OCI-LY7 (cell line): ENCODE results near the gene FADS6. TPM values are rescaled to one million over a fixed set of nuclear protein-coding genes. Genes with fewer than 3 reads are reported as not detected.
"Not testable (repeated sequence)": the region's sequence is repeated elsewhere in the genome, so short reads cannot be mapped to it uniquely, and the experiment has no call there.

Source experiments
- BruUV-seq: library from RNA; stranded (reverse); fragments of 400-500 nt; replicated peaks from 2 replicates; lab custom pipeline; 2021; lab: Mats Ljungman, UMichigan
- CTCF ChIA-PET: fragments of 300-600 bp; sonication (Branson Sonifier 250); formaldehyde crosslinking; loops from one replicate; lab custom pipeline; 2022; ENCODE audit warnings: antibody characterized with exemption; ENCODE audit not compliant: unreplicated experiment; lab: Charles Lee
- POLR2A ChIA-PET: fragments of 300-600 bp; sonication (Branson Sonifier 250); formaldehyde crosslinking; loops from one replicate; lab custom pipeline; 2022; ENCODE audit warnings: antibody characterized with exemption; lab: Charles Lee
- DNase-seq: peaks from one replicate; pipeline ENCODE4 v3.0.0-alpha.2; 2015; ENCODE audit warnings: low spot score
- H2AFZ ChIP-seq: fragments of 200-600 bp; sonication (generic), shearing (Covaris generic); 2 replicates; pipeline ENCODE4 v1.6.1; 2014; ENCODE audit warnings: mild to moderate bottlenecking, antibody characterized with exemption, low read length, moderate library complexity
- H3K27ac ChIP-seq: fragments of 200-600 bp; sonication (generic); 2 replicates; pipeline ENCODE4 v1.5.1; 2014; ENCODE audit warnings: mixed run types, low read depth, mild to moderate bottlenecking, moderate library complexity, low read length, inconsistent platforms; ENCODE audit not compliant: poor library complexity, severe bottlenecking
- H3K36me3 ChIP-seq: fragments of 200-600 bp; sonication (generic); 2 replicates; pipeline ENCODE4 v1.6.1; 2014; ENCODE audit warnings: mild to moderate bottlenecking, antibody characterized with exemption, low read length, moderate library complexity, mixed read lengths; ENCODE audit not compliant: insufficient read depth
- H3K4me1 ChIP-seq: fragments of 200-600 bp; sonication (generic); 2 replicates; pipeline ENCODE4 v1.5.1; 2014; ENCODE audit warnings: mild to moderate bottlenecking, low read length; ENCODE audit not compliant: insufficient read depth, poor library complexity, severe bottlenecking
- H3K4me2 ChIP-seq: fragments of 200-600 bp; sonication (generic); 2 replicates; pipeline ENCODE4 v1.6.1; 2014; ENCODE audit warnings: mild to moderate bottlenecking, low read length
- H3K4me3 ChIP-seq: fragments of 200-600 bp; sonication (generic); 2 replicates; pipeline ENCODE4 v1.5.1; 2014; ENCODE audit warnings: mild to moderate bottlenecking, low read depth, low read length; ENCODE audit not compliant: poor library complexity, severe bottlenecking
- H3K79me2 ChIP-seq: fragments of 200-600 bp; sonication (generic); 2 replicates; pipeline ENCODE4 v1.6.1; 2016; ENCODE audit warnings: low read depth, mild to moderate bottlenecking, low read length, moderate library complexity, mixed read lengths; ENCODE audit not compliant: insufficient read depth
- H3K9me2 ChIP-seq: fragments of 200-600 bp; sonication (generic); 2 replicates; pipeline ENCODE4 v1.6.1; 2016; ENCODE audit warnings: mild to moderate bottlenecking, low read length, mixed read lengths; ENCODE audit not compliant: insufficient read depth
- H3K9me3 ChIP-seq: fragments of 200-600 bp; sonication (generic); 2 replicates; pipeline ENCODE4 v1.6.1; 2014; ENCODE audit warnings: mild to moderate bottlenecking, mixed run types, low read length, mixed read lengths
- H4K20me1 ChIP-seq: fragments of 200-600 bp; sonication (generic); 2 replicates; pipeline ENCODE4 v1.6.1; 2014; ENCODE audit warnings: mild to moderate bottlenecking, antibody characterized with exemption, low read length, moderate library complexity, mixed read lengths; ENCODE audit not compliant: insufficient read depth
- EZH2phosphoT487 ChIP-seq: fragments of 200-600 bp; sonication (generic); IDR thresholded peaks from 2 replicates; pipeline ENCODE4 v1.6.1; 2018; ENCODE audit warnings: low read depth, borderline replicate concordance, mild to moderate bottlenecking, mixed run types, antibody characterized with exemption, low read length, moderate library complexity, mixed read lengths
- intact Hi-C: fragments of 100-400 bp; cut with micrococcal nuclease; formaldehyde crosslinking; loops from one replicate; pipeline ENCODE4 v1.10.0; 2022; ENCODE audit not compliant: unreplicated experiment
- total RNA-seq, 2 experiments: library from RNA; depleted of rRNA in 1 of 2; stranded (reverse); fragments of >200 nt in 1 of 2; shearing (Covaris generic) in 1 of 2; gene quantifications; 2 replicates each; pipeline ENCODE4 v1.2.3, GENCODE V29; 2014 to 2022
- TF ChIP-seq, protein P1 (sequence below): fragments of 200-600 bp; sonication (generic); conservative IDR thresholded peaks from 2 replicates; pipeline ENCODE4 v1.5.1; 2014; ENCODE audit warnings: mild to moderate bottlenecking, antibody characterized with exemption, low read length, moderate library complexity, mixed read lengths

The FADS6 gene
- total RNA-seq, 2 experiments from 2014 or later, result not detected

DNA sequence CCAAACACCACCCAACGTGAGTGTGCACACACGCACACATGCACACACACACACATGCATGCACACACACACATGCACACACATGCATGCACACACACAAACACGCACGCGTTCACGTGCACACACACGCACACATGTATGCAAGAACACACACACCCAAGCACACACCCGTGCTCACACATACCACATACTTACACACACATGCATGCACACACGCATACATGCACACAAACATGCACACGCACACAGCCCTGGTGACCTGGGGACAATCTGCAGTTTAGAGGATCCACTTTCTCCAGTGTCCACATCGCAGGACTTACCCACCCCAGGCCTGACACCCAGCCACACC lies 23.4 kb upstream of the FADS6 start:
- POLR2A ChIA-PET, result no interaction called here
- Histone ChIP-seq H3K4me1 (no peaks in the 10 kb centered on the region), H3K4me3 (no peak overlapping the region), H4K20me1 (no peaks in the 10 kb centered on the region), H3K9me2 (no peaks in the 10 kb centered on the region), H3K79me2 (no peaks in the 10 kb centered on the region), H3K27ac (no peak overlapping the region), H2AFZ (no peak overlapping the region), H3K36me3 (no peaks in the 10 kb centered on the region), H3K9me3 (no peaks in the 10 kb centered on the region), H3K4me2 (no peak overlapping the region)
- intact Hi-C loops, result no loop called here
- no TSS peak for BruUV-seq
- TF ChIP-seq, protein P1, sequence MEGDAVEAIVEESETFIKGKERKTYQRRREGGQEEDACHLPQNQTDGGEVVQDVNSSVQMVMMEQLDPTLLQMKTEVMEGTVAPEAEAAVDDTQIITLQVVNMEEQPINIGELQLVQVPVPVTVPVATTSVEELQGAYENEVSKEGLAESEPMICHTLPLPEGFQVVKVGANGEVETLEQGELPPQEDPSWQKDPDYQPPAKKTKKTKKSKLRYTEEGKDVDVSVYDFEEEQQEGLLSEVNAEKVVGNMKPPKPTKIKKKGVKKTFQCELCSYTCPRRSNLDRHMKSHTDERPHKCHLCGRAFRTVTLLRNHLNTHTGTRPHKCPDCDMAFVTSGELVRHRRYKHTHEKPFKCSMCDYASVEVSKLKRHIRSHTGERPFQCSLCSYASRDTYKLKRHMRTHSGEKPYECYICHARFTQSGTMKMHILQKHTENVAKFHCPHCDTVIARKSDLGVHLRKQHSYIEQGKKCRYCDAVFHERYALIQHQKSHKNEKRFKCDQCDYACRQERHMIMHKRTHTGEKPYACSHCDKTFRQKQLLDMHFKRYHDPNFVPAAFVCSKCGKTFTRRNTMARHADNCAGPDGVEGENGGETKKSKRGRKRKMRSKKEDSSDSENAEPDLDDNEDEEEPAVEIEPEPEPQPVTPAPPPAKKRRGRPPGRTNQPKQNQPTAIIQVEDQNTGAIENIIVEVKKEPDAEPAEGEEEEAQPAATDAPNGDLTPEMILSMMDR, result no peak
- no peak for TF ChIP-seq EZH2phosphoT487
- DNase-seq, result no peak
- CTCF ChIA-PET, result no interaction called here

DNA sequence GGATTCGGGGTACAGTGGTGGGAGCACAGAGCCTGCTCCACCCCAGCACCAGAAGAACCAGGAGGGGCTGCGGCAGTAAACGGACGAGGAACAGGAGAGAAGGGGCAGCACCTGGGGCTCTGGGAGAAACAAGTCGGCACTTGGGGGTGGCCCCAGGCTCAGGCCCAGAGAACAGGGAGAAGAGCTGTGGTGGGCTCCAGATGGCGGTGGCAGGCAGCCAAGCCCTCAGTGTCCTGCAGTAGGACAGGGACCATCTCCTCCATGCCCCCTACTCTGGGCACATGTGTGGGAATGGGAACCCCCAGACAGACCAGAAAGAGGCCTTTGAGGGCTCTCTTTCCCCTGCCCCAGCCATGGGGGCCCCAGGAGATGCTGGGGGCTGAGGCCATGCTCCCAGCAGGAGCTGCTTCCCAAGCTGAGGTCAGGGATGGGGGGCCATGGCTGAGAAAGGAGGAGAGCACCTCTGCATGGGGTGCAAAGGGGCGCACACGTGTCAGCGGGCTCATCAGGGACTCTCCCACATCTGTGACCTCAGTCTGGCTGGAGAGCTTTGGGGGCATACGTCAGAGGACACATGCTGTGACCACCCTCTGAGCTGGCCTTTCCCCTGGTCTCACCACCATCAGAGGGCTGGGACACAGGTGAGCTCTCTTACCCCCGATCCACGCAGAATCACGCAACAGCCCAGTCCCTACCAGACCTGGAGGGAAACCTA lies 22.9 kb upstream of the FADS6 start:
- ChIA-PET CTCF (no interaction called here), POLR2A (interaction anchor here (0.5 kb wide), 1 partner anchor 17 kb away, joined by 7 read pairs; no protein-coding TSS in a partner anchor)

DNA sequence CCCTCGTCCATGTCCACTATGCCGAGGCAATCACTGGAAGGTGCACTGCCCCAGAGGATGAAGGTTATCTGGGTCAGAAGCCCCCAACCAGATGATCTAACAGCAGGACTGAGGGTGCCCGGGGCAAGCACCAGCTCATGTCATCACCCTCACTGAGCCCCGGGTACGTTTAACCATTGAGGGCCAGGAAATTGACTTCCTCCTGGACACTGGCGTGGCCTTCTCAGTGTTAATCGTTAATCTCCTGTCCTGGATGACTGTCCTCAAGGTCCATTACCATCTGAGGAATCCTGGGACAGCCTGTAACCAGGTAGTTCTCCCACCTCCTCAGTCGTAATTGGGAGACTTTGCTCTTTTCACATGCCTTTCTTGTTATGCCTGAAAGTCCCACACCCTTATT lies 18.0 kb upstream of the FADS6 start:
- H4K20me1 ChIP-seq, intact Hi-C loops, H3K9me3 ChIP-seq, CTCF ChIA-PET, H2AFZ ChIP-seq, BruUV-seq, H3K79me2 ChIP-seq, H3K9me2 ChIP-seq, H3K27ac ChIP-seq, POLR2A ChIA-PET, H3K4me2 ChIP-seq, H3K4me3 ChIP-seq, H3K4me1 ChIP-seq, H3K36me3 ChIP-seq, DNase-seq: not testable (repeated sequence)

More for the DNA sequence above, 22.9 kb upstream of the FADS6 start:
- H3K36me3 ChIP-seq, result no peaks in the 10 kb centered on the region
- no peaks in the 10 kb centered on the region for H3K79me2 ChIP-seq
- H2AFZ ChIP-seq, result no peak overlapping the region
- no peak overlapping the region for H3K4me2 ChIP-seq
- no peak for DNase-seq
- intact Hi-C loops, result no loop called here
- no TSS peak for BruUV-seq
- H3K4me3 ChIP-seq, result no peak overlapping the region
- no peaks in the 10 kb centered on the region for H3K9me2 ChIP-seq
- H3K9me3 ChIP-seq, result no peaks in the 10 kb centered on the region
- no peaks in the 10 kb centered on the region for H3K4me1 ChIP-seq
- no peak for TF ChIP-seq EZH2phosphoT487
- TF ChIP-seq, protein P1, result no peak
- no peak overlapping the region for H3K27ac ChIP-seq
- no peaks in the 10 kb centered on the region for H4K20me1 ChIP-seq

DNA sequence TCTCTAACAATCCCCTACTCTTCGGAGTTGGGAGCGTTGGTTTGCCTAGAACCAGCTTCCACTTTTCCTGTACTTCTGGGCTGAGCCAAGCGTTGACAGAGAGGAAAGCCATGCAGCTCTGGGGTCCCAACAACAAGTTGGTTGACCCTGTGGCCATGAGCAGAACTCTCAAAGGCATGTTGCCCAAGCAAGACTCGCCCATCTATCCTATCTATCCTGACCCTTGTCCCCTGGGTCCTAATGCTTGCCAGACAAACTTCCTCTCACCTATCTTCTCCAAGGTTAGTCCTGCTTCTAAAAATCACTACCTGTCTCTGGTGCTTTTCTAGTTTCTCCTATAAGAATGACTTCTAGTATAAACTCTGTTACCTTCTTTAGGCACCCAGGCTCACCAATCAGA lies 15.7 kb upstream of the FADS6 start:
- H2AFZ ChIP-seq, POLR2A ChIA-PET, H3K4me1 ChIP-seq, CTCF ChIA-PET, BruUV-seq, H3K36me3 ChIP-seq, H3K27ac ChIP-seq, intact Hi-C loops, H3K79me2 ChIP-seq, H4K20me1 ChIP-seq, H3K9me3 ChIP-seq, H3K4me2 ChIP-seq, H3K4me3 ChIP-seq, DNase-seq, H3K9me2 ChIP-seq: not testable (repeated sequence)
